BJ (cell line): Measurements from ENCODE around the gene MEG3. TPM values are rescaled to one million over a fixed set of nuclear protein-coding genes. Genes with fewer than 3 reads are reported as not detected.

ENCODE experiments used
- CTCF ChIA-PET: fragments of 350-600 bp; formaldehyde crosslinking; extraction: SDS; loops from one replicate; lab custom pipeline; 2021; ENCODE audit warnings: antibody characterized with exemption, inconsistent platforms; lab: Yijun Ruan, JAX
- POLR2A ChIA-PET: fragments of 300-600 bp; sonication (Branson Sonifier 250); formaldehyde crosslinking; extraction: SDS; loops from one replicate; lab custom pipeline; 2021; ENCODE audit warnings: antibody characterized with exemption; lab: Charles Lee
- DNase-seq: peaks from one replicate; pipeline ENCODE4 v3.0.0-alpha.2; 2011; ENCODE audit warnings: low read depth
- H3K27me3 ChIP-seq: 2 replicates; pipeline ENCODE4 v1.6.0; 2011; ENCODE audit warnings: low read length; ENCODE audit not compliant: control insufficient read depth, insufficient read depth
- H3K36me3 ChIP-seq: 2 replicates; pipeline ENCODE4 v1.5.1; 2011; ENCODE audit warnings: low read length; ENCODE audit not compliant: control insufficient read depth, insufficient read depth
- H3K4me3 ChIP-seq: 2 replicates; pipeline ENCODE4 v1.5.1; 2011; ENCODE audit warnings: low read depth, mild to moderate bottlenecking, control low read depth, low read length
- polyA plus RNA-seq: library from polyadenylated mRNA; depleted of rRNA; stranded (reverse); fragments of >200 nt; gene quantifications from 2 replicates; pipeline ENCODE4 v1.2.3, GENCODE V29; 2011
- TF ChIP-seq, protein P1 (sequence below): IDR thresholded peaks from 2 replicates; pipeline ENCODE4 v1.5.1; 2011; ENCODE audit warnings: low read depth, mild to moderate bottlenecking, control low read depth, inconsistent platforms, low read length, moderate library complexity; ENCODE audit not compliant: insufficient read depth

The MEG3 gene
- polyA plus RNA-seq, 1 experiment = 234 TPM

DNA sequence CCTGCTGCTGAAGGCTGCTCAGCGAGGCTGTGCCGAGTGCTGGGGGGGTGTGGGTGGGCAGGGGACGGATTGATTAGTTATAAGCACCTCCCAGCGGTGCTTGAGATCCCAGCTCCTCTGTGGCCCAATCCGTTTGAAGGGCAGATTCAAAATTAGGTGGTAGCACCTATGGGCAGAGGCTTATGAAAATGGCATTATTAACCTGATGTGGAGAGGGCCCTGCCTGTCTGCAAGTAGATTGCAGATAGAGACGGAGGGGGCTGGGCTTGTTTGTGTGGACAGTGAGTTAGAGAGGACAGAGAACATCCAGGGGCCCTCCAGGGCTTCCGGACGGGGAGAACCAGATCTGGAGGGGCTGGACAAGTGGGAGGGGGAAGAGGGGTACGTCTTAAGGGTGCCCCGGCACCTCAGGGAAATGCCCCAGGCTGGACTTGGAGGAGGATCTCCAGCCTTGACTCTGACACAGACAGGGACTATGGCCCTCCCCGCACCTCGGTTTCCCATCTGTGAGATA, 77.8 kb downstream of the MEG3 start, which contains the start of gene RTL1:
TSS of gene RTL1 (minus strand) at position 51 of the 514 bp plus-strand sequence. CDS start 18,934 bp downstream, outside the sequence.
- no peak for DNase-seq
- TF ChIP-seq, protein P1, sequence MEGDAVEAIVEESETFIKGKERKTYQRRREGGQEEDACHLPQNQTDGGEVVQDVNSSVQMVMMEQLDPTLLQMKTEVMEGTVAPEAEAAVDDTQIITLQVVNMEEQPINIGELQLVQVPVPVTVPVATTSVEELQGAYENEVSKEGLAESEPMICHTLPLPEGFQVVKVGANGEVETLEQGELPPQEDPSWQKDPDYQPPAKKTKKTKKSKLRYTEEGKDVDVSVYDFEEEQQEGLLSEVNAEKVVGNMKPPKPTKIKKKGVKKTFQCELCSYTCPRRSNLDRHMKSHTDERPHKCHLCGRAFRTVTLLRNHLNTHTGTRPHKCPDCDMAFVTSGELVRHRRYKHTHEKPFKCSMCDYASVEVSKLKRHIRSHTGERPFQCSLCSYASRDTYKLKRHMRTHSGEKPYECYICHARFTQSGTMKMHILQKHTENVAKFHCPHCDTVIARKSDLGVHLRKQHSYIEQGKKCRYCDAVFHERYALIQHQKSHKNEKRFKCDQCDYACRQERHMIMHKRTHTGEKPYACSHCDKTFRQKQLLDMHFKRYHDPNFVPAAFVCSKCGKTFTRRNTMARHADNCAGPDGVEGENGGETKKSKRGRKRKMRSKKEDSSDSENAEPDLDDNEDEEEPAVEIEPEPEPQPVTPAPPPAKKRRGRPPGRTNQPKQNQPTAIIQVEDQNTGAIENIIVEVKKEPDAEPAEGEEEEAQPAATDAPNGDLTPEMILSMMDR = no peak
- H3K4me3 ChIP-seq = no peak within 1 kb of the TSS
- H3K36me3 ChIP-seq = peaks cover 27% of the 10 kb centered on the region
- no peaks in the 10 kb centered on the region; the same call in 1 of the 2 replicates for H3K27me3 ChIP-seq
- CTCF ChIA-PET = no interaction called here
- POLR2A ChIA-PET = no interaction called here

DNA sequence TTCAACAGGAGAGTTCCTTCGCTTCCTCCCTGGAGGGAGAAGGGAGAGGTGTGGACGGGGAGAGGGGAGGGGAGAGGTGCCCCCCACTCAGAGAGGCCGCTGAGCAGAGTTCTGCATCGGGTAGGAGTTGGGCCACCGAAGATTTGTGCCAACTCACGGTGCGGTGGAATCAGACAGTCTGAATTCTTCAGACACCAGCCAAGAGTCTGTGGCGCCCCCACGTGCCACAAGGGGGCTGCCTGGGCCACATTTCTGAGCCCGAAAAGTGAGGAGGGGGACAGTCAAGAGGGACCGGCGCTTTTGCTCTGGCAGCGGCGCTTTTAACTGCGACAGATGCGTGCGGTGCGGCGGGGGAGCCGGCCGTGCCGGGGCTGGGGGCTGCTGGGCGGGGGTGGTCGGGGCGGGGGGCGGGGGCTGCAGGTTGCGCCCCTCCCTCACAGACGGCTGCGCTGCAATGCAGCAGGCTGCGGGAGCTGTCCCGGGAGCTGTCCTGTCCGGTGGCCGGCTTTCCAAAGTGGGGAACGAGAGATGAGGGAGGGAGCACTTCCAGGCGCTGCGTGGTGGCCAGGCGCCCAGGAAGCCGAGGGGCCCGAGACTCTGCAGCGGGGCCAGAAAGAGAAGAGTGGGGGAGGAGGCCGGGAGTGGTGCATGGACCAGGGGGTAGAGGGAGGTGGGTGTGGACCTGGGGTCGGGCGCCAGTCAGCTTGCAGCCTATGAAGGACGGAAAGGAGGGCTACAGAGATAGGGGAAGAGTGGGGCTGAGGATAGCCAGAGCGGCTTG, 78.6 kb downstream of the MEG3 start:
- TF ChIP-seq, protein P1 = peak; percentile 21; the same call in 1 of the 2 replicates
- no peak for DNase-seq
- H3K27me3 ChIP-seq = no peaks in the 10 kb centered on the region; the same call in 1 of the 2 replicates
- peaks cover 25% of the 10 kb centered on the region for H3K36me3 ChIP-seq
- H3K4me3 ChIP-seq = no peak overlapping the region
- ChIA-PET POLR2A (no interaction called here), CTCF (no interaction called here)

DNA sequence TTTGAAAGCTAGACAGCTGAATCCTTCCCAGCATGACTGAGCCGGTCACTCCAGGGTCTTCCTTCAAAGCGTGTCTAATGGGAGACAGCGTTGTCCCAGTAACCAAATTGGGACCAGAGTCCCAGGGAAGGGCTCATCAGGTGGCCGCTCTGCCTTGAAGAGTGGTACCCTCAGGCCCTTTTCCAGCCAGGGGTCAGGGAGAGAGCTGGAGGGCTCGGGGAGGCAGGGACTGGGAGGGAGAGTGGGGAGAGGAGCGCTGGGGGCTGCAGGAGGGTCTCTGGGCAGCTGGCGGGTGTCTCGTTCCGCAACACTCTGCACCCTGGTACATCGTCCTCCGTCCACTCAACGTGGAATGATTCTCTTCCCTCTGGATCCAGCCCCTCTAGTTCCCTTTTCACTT, 79.2 kb downstream of the MEG3 start:
- H3K27me3 ChIP-seq = no peaks in the 10 kb centered on the region; the same call in 1 of the 2 replicates
- H3K36me3 ChIP-seq = peaks cover 28% of the 10 kb centered on the region
- CTCF ChIA-PET = no interaction called here
- TF ChIP-seq, protein P1 = no peak
- POLR2A ChIA-PET = no interaction called here
- H3K4me3 ChIP-seq = no peak overlapping the region
- no peak for DNase-seq

DNA sequence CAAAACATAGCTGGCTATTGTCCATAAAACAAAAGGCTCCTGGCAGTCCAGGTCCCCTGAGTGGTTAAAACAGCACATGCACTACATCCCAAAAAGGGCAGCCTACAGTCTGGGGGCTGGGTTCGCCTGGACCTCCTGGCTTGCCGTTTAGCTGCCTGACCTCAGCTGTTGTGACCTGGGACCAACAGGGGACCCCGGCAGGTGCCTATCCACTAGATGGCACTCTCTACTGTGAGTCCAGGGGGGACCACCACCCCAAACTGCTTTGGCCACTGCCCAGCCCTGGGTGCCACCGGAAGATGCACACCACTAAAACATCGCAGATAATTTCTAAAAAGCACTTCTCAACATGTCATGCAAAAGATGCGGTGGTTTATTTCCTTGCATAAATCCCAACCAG, 80.5 kb downstream of the MEG3 start:
- CTCF ChIA-PET = no interaction called here

DNA sequence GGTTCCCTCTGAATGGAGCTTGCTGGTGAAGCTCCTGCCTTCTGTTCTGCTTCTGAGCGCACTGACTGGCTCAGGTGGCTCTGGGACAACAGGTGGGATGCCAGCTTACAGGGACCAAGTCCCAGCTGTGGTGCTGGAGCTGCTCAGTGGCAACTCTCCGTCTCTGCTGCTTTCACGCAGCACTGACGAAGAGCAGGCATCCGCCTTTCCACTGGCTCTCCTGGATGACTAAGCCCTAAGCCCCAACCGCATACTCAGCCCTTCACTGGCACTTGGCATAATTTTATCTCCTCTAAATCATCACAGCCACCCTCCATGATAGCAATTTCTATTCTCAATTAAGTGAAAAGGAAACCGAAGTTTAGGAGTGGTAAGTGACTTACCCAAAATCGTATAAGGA, 81.3 kb downstream of the MEG3 start:
- H3K4me3 ChIP-seq = no peak overlapping the region
- CTCF ChIA-PET = no interaction called here
- peaks cover 19% of the 10 kb centered on the region for H3K36me3 ChIP-seq
- POLR2A ChIA-PET = no interaction called here
- no peaks in the 10 kb centered on the region for H3K27me3 ChIP-seq
- TF ChIP-seq, protein P1 = no peak
- DNase-seq = no peak

More for the DNA sequence above, 80.5 kb downstream of the MEG3 start:
- Histone ChIP-seq H3K27me3 (no peaks in the 10 kb centered on the region; the same call in 1 of the 2 replicates), H3K36me3 (peaks cover 26% of the 10 kb centered on the region), H3K4me3 (no peak overlapping the region)
- TF ChIP-seq, protein P1 = 0 out of 2 replicates have a peak, but pooled peaks have one; percentile 7
- POLR2A ChIA-PET = no interaction called here
- no peak for DNase-seq
